H1 (cell line): ENCODE data around the gene ZNF532. TPM values are rescaled to one million over a fixed set of nuclear protein-coding genes. Genes with fewer than 3 reads are reported as not detected.

ENCODE experiments used
- CHD2 ChIP-seq: IDR thresholded peaks from 2 replicates; pipeline ENCODE4 v1.6.1; 2012; ENCODE audit warnings: low read length, improper control_type of control experiment
- JUND ChIP-seq: IDR thresholded peaks from 2 replicates; pipeline ENCODE4 v1.6.1; 2011; ENCODE audit warnings: mild to moderate bottlenecking, improper control_type of control experiment, low read length
- TCF12 ChIP-seq: IDR thresholded peaks from 2 replicates; pipeline ENCODE4 v1.6.1; 2011; ENCODE audit warnings: low read depth, mild to moderate bottlenecking, low read length
- polyA plus RNA-seq, 7 experiments: library from polyadenylated mRNA; depleted of rRNA in 3 of 7; stranded (reverse) in 5 of 7; unstranded in 2 of 7; fragments of >200 nt in 5 of 7; fragments of 200-250 nt in 2 of 7; gene quantifications; 1 replicate in 5 of 7; 2 replicates in 1 of 7; 4 replicates in 1 of 7; pipeline versions ENCODE4 v1.2.1 to v1.2.3, GENCODE V29; 2011 to 2013; ENCODE audit warnings: missing spikeins in 2 of 7, mixed read lengths in 2 of 7
- total RNA-seq: library from RNA; stranded (reverse); fragmentation: NEBNext Ultra II Directional; extraction: Animal tissue kit (Norgen Biotek cat#: 25700); gene quantifications from 2 replicates; pipeline ENCODE4 v1.2.1, GENCODE V29; 2021

Gene ZNF532
- total and polyA plus RNA-seq, 2 of the 8 experiments (the other 6 are each of a cell fraction or from before 2014, with no cell fraction given) = 143 to 240 TPM

- TF ChIP-seq JUND (no peak), CHD2 (no peak), TCF12 (no peak)
Measured at GRCh38 chr18:58908006-58908405, 43.3 kb downstream of the ZNF532 start (continued).
